HG03097 (cell line): Measurements from ENCODE around the gene CA12.

ENCODE experiments used
- ATAC-seq: cut with Tn5 transposase; IDR thresholded peaks from one replicate; pipeline ENCODE4 v1.9.1; 2021; ENCODE audit not compliant: unreplicated experiment, low FRiP score

The CA12 gene

GRCh38 chr15:63379492-63380150 is 2.0 kb downstream of the CA12 start:
- ATAC-seq = no peak

DNA sequence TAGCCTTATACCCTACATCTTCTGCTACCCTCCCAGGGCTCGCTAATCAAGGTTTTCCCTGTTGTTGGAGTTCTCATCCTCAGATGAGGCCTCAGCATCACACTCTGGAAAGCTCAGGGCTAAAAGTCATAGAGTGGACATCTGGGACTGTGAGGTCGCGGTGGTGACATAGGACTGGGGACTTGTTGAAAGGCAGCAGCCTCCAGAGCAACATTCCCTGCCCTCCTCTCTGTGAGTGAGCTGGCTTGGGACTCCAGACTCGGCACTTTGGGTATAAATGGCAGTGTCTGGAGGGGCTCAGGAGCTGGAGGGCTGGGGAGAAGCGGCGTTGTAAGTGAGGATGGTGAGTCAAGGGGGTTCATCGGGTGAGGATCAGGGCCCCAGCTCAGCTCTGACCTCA is 2.7 kb downstream of the CA12 start:
- no peak for ATAC-seq

DNA sequence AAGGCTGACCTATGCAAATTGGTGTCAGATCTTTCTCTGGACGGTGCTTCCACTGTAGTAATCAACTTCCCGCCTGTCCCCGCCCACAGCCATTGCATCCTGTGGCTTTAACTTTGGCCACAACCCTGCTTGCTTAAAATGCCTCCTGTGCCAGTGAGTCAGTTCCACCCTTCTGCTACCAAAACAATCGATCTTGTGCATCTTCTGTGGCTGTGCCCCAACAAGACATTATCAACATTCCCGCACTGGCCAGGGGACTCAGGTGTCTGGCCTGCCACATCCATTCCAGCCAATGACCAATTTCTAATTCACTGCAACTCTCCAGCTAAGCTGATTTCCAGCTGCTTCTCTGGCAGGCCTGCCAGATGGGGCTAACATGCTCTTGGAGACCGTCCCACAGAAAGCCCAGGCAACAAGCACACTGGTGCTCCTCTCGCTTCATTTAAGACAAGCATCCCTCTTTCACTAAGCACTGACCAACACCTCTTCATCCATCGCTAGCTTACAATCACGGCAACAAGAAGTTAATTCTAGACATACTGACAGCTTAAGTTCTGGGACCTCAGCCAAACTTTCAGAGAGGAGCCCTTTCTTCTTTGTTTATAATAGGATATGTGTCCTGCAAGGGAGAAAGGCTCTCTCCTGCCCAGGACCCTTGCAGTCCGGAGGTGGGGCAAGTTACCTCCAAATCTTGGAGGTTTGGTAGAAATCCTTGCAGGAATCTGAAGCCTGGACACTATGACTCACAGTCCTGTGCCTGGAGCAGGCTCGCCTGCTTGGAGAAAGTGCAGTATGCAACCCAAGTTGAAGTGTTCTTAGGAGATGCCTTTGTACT is 6.7 kb downstream of the CA12 start:
- no peak for ATAC-seq

GRCh38 chr15:63373866-63374548 is 7.6 kb downstream of the CA12 start:
- ATAC-seq = no peak

GRCh38 chr15:63373330-63373729 is 8.3 kb downstream of the CA12 start:
- ATAC-seq = no peak

GRCh38 chr15:63372753-63373152 is 8.9 kb downstream of the CA12 start:
- no peak for ATAC-seq

GRCh38 chr15:63372018-63372705 is 9.5 kb downstream of the CA12 start:
- no peak for ATAC-seq

DNA sequence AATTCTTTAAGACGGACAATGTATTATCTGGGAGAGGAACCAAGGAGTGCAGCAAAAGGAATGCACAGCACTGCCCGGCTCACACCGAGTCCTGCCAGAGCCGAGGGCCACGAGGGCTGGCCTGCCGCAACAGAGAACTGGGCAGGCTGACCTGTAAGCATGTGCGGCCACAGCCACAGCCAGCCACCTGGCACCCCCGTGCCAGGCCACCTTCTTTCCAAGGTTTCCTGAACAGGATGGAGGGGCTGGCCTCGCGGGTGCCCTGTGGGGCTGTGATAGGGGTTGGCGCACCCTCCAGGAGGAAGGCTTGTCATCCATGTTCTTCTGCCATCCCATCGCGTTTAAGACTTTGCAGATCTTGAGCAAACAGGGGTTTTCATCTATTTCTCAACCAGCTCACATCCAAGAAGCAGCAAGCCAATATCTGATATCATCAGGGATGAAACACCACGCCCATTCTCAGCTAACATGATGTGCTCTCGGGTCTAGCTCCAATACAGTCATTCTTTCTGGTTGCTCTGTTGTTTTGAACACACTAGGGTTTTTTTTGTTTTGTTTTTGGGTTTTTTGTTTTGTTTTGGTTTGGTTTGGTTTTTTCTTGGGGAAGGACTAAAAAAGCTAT is 10.2 kb downstream of the CA12 start:
- ATAC-seq = no peak

GRCh38 chr15:63370764-63371163 is 10.9 kb downstream of the CA12 start:
- no peak for ATAC-seq

DNA sequence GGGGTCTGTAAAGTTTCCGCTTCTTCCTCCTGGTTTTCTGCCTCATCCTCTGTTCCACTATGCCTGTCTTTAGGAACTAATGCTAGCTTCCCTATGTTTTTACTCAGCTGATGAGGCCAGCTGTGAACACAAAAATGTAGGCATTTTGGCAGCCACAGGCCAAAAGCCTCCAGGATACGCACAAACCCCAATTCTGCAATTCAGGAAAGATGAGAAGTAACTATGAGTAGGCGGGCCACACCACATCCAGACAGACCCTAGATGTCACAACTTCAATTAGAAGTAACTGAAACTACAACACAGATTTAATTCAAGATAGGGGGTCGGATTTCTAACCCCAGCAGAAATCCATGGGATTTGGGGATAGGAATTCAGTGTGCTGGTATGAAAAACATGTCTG is 11.9 kb downstream of the CA12 start:
- ATAC-seq = no peak

GRCh38 chr15:63369296-63369695 is 12.3 kb downstream of the CA12 start:
- no peak for ATAC-seq

GRCh38 chr15:63368503-63368902 is 13.1 kb downstream of the CA12 start:
- no peak for ATAC-seq

GRCh38 chr15:63367900-63368299 is 13.7 kb downstream of the CA12 start:
- ATAC-seq = no peak

- no peak for ATAC-seq
Measured at GRCh38 chr15:63367390-63367789, 14.3 kb downstream of the CA12 start.

DNA sequence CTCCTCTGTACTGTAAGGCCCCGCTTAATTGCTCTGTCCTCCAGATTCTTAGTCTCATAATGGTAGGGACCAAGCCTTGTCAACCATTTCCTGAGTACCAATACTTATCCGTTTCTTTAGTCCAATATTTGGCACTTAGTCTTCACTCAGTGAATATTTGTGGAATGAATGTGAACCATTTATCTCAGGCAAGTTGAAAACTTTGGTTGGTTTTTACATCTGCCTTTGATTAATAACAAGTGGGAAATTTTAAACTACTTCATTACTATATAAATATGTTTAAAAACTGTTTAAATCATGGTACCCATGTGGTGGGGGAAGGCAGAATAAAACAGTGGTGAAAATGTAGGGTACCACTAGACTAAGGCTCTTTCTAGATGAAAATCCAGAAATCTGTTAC is 15.2 kb downstream of the CA12 start:
- ATAC-seq = no peak

GRCh38 chr15:63365273-63365680 is 16.4 kb downstream of the CA12 start:
- no peak for ATAC-seq

- ATAC-seq = no peak
Measured at GRCh38 chr15:63364399-63365272, 17.0 kb downstream of the CA12 start.

GRCh38 chr15:63363292-63363691 is 18.4 kb downstream of the CA12 start:
- no peak for ATAC-seq

- ATAC-seq = no peak
Measured at GRCh38 chr15:63362885-63363284, 18.8 kb downstream of the CA12 start.

GRCh38 chr15:63362196-63362595 is 19.4 kb downstream of the CA12 start:
- no peak for ATAC-seq
